ENCODE measurements around the gene SOX6.

SOX6 gene

DNA sequence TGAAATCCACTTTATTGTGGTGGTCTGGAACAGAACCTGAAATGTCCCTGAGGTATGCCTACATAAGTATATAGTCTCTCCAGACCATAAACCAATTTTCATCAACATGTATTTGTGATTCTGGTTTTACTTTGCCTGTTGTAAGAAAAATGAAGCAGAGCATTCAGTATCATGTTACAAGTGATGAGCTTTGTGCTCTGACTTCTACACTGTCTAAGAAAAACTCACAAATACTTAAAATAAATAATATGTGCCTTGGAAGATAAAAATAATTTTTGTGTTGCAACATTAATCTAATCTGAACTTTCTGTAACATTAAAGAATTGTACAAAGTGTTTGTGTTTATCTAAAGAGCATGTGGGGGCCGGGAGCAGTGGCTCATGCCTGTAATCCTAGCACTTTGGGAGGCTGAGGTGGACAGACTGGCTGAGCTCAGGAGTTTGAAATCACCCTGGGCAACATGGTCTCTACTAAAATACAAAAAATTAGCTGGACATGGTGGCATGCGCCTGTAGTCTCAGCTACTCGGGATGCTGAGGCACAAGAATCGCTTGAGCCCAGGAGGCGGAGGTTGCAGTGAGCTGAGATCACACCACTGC lies 219.5 kb downstream of the SOX6 start:
- no peak for DNase-seq

DNA sequence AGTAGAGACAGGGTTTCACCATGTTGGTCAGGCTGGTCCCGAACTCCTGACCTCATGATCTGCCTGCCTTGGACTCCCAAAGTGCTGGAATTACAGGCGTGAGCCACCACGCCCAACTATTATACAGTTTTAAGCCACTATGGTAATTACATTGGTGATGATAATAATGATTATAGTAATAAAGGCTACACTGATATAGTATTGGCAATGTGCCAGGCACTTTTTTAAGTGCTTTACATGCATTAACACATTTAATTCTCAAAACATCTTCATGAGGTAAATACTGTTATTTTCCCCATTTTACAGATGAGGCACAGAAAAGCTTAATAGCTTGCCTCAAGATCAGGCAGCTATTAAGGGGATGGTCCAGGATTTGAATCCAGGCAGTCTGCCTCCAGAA lies 222.5 kb downstream of the SOX6 start:
- DNase-seq: no peak

DNA sequence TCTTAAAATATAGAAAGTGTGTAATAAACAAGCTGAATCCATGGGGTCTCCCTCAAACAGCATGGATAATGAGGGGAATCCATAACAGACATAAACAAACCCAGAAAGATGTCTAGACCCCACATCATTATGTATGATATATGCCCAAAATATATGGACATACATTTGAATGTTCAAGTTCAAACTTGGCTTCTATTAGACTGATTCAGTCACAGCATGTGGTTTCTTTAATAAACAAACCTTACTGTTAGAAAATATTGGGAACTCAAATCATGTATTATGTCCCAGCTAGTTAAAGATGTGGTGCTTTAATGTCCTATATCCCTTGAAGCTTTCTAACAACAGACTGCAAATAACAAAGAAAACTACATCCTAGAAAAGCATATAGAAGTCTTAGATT lies 228.6 kb downstream of the SOX6 start:
- DNase-seq: no peak

DNA sequence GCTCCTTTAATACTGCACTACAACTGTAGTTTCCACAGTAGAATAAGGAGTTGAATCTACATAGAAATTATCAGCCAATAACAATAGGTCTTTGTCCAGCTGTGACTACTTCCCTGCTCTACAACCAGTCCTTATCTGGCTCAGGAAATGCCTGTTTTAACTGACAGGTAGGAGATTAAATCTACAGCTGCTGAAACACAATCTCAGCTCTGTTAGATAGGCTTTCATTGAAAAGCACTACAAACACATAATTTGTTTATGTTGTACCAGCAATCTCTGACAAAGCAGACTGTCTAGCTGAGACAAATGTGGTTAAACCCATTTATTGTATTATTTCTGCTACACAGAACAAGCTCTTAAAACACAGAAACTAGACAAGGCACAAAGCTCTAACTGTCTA lies 230.0 kb downstream of the SOX6 start:
- DNase-seq: no peak

DNA sequence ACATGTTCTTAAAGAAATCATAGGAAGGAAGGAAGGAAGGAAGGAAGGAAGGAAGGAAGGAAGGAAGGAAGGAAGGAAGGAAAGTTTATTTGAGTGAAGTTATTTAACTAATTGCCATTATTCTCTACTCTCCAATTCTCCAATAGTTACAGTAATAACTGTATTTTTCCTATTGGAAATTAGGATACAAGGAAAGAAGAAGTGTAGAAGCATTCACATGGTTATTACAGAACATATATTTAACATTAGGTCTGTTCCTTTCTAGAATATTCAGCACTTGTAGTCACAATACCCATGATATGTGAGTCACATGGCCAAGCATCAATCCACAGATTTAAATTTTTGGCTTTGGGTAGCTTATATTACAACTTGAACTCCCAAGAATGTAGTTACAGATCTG lies 230.6 kb downstream of the SOX6 start:
- no peak for DNase-seq

DNA sequence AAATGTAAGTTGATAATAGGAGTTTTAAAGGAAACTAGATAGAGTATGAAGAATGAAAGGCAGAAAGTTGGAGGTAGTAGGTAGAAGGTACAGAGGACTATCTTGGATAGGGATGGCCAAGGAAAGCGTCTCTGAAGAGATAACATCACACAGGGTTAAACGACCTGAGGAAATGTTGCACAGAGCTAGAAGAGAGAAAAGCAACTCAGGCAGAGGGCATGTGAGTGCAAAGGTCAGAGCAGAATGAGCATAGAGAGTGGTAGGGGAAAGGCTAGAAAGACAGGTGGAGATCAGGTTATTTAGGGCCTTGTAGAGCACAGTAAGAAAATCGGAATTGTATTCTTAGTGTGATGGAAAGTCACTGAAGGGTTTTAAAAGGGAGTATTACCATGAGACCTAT lies 232.0 kb downstream of the SOX6 start:
- no peak for DNase-seq

DNA sequence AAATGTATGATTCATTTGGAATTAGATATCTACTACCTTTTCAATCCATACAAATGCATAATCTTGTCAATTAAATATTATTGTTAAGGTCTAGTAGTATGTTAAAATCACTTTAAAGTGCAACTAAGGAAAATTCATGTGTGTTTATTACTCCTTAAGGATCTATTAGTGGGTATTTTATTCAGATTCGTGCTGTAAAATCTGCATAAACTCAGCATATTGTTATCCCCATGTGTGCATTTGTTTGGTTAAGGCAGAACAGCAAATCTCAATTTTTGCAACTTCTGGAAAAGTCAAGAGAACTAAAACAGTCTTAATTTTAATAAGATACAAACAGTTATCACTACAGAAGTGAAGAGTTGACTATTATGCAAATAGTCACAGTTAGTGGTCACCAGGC lies 234.5 kb downstream of the SOX6 start:
- no peak for DNase-seq

DNA sequence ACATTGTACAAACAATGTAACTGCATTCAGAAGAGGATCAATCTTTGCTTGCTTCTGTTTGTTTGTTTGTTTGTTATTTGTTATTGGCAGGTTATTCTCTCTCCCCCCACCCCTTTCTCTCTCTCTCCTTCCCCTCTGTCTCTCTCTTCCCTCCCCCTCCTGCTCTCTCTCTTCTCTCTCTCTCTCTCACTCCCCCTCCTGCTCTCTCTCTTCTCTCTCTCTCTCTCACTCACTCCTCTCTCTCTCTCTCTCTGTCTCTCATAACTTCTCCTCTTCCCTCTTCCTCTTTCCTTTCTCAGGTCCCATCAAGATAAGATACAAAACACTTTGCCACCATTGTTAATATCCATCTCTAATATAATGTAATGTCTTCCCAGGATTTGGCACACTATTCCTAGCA lies 236.3 kb downstream of the SOX6 start:
- DNase-seq: no peak

DNA sequence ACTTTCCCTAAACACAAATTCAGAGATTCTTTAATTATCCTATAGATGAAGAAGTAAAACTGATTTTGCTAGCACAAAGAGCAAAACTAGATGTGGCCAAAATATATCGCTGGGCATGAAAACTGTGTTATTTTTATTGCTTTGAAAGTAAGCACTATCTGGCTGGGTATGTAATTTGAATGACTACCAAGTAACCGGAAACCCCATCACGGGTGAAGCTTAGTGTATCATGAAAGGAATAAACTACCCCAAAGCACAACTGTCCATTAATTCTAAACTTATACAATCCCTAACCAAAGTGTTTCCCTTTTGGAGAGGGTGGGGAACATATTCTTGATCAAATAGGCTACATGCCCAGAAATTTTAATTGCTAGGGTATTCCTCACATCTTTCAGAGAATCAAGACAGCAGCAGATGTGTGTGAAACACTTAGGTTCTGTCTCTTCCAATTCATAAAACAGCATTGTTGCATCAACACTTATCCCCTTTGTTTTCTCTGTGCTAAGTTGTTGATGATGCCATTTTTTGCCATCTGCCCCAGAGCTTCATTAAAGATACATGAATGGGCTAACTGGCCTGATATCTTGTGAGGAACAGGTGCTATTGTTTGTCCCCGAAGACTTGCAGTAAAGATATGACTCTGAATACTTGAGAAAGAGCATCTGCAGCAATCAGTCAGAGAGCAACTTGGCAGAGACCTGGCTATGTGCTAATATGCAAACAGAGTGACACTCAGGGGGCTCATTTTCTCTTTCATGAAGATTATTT lies 238.2 kb downstream of the SOX6 start:
- DNase-seq: no peak

DNA sequence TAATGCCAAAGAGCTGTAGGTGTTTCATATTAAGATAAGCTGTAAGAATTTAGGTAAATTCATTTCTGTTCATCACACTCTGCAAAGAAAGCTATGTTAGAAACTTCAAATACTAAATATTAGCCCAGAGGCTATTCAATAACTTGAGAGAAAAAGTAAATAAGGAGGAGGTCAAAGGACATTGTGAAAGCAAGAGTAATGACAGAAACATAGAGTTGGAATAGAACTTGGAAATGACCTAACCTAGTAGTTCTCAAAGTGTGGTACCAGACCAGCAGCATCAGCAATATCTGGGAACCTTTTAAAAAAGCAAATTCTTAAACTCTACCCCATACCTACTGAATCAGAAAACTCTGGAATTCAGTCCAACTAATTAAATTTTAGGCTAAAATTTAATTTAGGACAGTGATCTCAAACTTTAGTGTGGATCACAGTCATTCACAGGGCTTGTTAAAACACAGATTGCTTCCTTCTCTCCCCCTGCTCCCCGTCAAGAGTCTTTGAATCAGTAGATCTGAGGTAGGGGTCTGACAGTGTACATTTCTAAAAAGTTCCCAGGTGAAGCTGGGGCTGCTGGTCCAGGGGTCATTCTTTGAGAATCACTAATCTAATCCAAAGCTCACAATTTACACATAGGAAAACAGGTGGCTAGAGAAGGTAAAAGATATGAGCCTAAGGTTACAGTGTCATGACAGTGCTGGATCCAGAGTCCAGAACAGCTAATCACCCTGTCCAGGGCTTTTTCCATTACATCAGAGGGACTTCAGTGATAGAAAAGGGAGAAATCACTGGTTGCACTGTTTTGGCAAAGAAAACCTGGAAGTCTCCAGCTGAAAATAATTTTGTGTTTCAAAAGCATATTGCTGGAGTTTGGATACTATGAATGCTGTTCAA lies 241.1 kb downstream of the SOX6 start:
- no peak for DNase-seq

DNA sequence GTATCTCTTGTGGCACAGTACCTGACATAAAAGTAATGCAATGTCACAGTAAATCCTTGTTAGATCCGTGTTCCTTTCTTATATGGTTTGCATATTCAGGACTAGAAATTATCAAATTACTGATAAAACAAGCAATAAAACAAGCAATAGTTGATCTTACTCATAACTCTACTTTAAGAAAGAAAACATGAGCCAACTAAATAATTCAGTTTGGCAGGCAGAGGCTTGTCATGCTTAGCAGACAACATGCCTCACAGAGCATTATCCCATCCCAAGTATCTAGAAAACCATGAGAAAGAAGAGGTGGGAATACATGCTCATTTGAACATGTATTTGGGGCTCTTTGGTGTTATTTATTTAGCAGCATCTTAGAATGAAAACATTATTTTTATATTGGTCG lies 241.9 kb downstream of the SOX6 start:
- DNase-seq: no peak

DNA sequence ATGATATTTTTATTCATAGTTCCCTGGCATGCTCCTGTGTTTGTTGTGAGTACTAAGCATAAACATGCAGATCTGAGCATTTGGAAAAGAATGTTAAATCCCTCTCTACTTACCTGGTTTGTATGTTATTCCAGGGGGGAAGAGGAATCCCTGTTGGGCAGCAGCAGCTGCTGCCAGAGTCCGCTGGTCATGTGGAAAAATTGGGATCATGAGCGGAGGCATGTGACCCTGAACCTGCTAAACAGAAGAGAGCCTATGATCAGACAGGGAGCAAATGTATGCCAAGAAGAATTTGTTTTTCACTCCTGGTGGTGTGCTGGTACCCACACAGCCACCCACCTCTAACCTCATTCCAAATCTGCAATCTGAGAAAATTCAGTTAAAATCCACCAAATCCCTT lies 244.7 kb downstream of the SOX6 start:
- DNase-seq: no peak

DNA sequence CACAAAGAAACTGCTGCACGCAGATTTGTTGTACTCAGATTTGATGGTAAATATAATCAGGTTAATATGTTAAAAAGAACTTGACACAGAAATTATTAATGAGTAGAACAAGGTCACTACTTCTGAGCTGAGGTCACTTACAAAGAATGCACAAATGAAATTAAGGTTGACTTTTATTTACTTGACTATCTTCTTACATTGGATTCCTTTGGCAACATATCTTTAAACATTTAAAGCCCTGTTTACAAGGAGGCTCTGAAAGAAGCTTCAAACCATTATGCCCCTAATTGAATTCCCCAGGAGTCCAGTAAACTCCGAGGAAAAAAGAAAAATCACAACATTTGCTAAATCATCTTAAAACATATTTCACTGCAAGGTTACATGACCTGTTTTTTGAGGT lies 245.5 kb downstream of the SOX6 start:
- DNase-seq: no peak

DNA sequence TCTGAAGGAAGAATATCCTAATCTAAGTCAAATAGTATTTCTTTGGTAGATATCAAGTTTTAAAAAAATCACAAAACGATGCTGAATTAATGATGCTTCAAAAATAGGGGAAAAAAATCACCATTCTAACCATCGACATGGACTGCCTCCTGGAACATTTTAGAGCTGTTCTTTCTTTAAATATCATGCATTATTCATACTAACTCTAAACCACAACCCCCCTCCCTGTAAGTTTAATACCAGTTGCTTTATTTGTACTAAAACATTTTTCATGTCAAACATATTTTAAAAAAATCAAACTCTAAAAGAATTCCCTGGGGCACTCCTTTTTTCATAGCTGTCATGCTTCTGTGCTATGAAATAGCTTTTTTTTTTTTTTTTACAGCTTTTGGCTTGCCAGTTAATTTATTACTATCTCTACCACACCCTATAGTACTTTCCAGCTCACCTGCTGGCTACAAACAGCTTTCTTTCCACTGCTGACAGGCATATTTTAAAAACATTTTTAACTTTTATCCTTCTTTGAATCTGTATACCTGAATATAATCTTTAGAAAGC lies 256.9 kb downstream of the SOX6 start:
- no peak for DNase-seq

DNA sequence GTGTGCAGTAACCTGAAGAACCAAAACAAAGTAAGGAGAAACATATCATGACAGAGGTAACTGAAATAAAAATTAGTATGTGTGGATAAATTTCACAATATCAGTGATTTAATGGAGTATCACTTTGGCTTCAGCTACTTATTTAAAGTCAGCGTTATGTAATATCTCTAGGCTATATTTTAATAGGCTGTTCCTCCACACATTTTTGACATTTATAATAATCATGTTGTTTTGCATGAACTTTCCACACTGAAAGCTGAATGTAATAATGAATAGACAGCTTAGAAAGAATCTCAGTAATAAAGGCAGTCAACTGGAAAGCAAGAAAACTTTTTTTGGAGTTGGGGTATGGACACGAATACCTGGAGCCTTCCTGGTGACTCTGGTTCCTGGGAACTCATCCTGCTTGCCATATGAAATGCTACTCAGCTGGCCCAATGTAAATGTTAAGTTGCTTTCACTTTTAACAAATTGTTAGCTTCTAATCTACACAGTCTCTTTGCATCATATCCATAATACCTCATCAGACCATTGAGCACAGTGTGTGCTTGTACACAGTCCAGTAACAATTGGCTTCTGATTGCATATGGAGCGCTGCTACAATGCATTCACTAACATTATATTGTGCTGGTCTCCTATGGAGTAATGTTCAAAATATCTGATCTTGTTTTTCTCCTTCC lies 257.7 kb downstream of the SOX6 start:
- no peak for DNase-seq

DNA sequence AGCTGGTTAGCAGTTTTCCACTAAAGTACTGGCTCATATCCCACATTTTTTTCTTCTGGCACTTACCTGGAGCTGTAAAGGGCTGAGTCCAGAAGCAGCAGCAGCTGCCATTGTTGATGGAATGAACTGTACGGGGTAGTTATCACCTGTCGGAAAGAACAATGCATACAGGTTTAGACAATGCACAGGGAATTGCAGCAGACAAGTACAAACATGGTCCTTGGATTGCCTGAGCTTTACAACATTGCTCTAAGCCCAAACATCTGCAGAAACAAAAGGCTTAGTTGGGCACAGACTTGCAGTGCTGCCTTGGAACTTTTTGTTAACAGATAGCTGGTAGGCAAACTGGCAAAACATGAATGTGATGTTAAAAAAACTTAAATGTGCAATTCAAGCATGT lies 258.8 kb downstream of the SOX6 start:
- DNase-seq: no peak

DNA sequence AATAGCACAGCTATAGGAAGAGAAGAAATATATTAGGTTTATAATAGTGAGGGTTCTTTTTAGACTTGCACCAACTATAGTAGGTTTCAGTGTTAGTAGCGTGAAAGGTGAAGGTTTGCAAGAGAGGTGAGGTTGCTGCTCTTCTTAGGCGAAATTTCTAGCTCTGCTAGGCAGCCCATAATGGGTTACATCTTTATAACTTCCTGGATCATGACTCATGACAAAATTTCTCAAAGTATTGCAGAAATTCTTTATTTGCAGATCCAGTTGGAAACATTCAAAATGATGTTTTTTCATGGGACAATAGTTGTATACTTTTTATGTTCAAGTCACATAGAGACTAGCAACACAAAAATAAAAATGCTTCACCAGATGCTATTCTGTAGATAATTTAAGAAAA lies 260.0 kb downstream of the SOX6 start:
- DNase-seq: no peak

DNA sequence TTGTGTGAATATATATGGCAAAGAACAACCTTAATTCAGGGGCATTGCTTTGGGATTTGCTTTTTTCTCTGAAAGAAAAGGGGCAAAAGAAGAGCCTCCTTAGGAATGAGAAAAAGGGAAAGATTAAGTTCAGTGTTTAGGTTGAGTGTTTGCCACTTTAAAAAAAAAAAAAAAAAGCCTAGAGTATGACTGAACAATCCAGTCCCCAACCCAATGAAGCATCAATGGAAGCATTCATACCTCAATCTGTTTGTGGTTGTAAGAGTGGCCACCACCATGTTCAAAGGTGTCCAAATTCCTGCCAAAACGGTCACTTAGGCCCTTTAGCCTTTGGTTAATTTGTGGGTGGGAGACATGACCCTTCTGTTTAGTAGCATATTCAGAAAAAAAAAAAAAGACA lies 260.6 kb downstream of the SOX6 start:
- no peak for DNase-seq

DNA sequence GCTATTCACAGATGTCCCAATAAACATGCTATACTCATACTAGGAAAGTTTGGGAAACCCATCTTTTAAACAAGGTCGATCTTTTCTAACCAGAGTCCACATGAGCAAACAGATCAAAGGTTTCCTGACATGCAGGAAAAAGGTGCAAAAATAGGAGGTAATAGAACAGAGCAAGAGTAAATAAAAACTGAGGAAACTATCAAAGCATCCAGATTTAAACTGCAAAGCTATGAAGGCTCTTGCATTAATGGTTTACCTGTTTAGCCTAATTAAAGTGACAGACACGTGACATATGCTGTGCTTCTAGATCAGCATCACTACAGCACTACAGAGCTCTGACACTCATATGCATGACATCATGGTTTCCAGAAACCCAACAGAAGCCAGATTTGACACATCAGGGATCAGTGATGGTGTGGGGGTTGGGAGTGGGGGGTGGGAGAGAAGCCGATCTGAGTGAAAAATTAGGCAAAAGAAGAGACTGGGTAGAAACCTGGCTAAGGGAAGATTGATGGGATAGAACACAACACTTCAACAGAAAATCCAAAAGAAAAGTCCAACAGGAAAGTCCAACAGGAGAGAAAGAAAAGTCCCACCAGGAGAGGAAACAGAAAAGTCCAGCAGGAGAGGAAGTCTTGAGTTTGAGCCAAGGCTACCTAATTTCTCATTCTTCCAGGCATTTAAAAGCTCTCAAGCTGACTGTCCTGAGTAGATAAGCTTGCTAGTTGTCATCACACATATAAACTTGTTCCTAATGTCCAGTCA lies 262.3 kb downstream of the SOX6 start:
- no peak for DNase-seq

DNA sequence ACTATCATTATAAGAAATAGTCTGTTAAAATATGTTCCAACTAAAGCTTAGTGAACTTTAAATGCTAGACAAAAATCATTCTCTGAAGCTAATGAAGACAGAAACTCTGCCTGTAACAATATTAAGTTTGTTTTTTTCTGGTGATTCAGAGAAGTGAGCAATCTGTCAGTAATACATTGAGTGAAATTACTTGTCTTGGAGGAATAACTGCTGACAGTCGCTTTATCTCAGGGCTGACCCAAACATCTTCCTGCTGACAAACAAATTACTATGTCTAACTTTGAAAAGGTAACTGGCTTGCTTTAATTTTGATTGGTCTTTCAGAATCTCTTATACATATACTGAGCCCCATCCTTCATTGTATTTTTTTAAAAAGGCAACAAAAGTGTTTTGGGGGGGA lies 264.5 kb downstream of the SOX6 start:
- no peak for DNase-seq

DNA sequence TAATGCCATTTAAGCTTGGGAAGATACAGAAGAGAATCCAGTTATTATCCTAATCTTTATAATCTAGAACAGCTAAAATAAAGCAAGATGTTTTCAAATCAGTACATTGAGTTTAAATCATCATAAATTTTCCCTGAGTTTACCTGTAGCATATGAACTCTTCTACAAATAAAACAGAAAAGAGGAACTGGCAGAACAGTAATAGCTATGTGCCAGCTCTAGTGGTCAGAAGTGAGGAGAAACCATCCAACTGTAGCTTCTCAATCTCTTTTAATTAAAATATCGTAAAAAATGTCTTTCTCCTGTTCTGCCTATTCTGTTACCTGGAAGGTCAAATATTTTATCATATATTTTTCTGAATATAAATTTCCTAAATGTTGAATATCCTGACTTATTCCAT lies 266.9 kb downstream of the SOX6 start:
- no peak for DNase-seq

DNA sequence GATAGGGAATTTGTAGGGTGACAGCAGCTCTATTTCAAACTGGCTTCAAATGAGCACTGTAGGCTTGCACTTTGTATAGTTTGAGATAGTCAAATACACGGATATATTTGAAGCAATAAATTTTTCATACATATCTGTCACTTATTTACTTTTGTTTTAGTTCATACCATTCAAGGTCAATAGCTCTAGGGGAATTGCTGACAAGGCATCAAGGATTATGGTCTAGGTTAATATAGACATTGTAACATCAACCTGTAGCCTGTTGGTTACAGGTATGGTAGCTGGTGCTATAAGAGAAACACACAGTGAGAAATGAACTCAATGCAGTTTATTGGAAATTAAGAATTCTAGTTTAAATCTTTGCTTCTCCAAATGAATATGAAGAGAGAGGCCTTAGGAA lies 267.6 kb downstream of the SOX6 start:
- DNase-seq: no peak
